HG02973 (cell line): ENCODE results near the gene SCD5.

Experiments
- ATAC-seq: cut with Tn5 transposase; IDR thresholded peaks from one replicate; pipeline ENCODE4 v1.9.1; 2021; ENCODE audit warnings: moderate library complexity; ENCODE audit not compliant: unreplicated experiment

Gene SCD5

DNA sequence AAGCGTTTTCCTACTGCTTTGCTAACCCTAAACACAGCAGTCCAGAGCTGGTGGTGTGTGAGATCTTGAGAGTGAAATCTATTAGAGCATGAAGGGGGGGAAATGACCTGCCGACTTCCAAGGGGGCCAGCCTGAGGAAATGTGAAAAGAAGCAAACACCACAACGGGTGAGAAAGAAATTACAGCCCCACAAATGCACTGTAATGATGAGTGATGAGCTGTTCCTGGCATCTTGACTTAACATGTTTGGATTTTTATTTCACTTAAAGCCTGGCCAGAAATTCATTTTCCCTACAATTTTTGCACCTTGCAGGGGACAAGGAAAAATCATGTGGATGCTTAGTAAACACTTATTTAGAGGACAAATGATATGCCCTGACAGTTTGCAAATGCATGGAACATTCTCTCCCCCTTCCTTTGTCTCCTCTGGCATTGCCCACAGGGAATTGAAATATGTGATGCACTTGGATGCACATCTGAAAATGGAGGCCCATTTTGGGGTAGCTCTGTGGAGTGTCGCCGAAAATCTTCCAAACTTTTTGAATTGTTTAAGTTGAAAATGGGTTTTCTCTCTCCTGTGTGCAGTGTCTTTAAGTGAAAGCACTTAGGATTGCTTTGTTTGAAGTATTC, 152.5 kb downstream of the SCD5 start:
- ATAC-seq = no peak

DNA sequence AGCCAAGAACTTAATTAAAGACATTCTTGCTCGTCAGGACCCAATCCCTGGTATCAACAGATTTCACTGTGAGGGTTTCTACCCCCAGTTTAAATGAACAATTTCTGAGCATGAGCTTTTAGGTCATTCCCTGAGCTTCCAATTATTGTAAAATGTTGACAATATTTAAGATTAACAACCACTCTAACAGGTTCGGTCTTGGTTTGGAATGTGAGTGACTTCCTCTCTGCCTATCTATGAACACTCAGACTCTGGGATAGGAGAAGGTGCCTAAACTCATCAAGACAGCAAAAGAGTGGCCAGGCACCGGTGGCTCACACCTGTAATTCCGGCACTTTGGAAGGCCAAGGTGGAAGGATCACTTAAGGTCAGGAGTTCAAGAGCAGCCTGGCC, 153.9 kb downstream of the SCD5 start:
- no peak for ATAC-seq

DNA sequence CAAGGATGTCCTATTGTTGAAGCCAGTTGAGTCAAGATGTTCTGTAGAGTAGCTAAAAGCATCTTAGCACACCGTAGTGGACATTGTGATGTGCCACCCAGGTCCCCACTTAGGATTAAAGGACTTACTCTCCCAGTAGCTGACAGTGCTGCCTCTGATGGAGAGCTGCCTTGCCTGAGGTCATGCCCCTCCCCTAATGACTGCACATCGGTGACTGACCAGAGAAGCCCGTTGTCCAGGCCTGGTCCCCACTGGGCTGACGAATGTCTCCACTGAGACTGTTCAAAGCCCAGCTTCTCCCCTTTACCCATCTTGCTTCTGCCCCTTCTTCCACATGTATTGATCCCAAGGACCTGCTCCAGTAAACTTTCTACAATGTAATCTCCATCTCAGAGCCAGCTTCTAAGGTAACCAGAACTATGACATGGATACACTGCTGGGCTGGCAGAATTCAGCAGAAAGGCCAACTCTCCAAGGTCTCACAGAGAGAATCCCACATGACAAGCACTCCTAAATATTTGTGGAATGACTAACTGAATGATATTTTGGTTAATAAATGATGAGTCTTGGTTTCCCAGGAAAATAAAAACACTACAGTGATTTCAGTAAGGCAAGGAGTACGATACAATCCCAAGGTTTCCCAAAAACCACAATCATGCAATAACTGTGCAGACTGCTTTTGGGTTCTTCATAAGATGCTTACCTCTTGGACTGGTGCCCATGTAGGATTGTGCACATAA, 154.4 kb downstream of the SCD5 start:
- ATAC-seq = no peak

DNA sequence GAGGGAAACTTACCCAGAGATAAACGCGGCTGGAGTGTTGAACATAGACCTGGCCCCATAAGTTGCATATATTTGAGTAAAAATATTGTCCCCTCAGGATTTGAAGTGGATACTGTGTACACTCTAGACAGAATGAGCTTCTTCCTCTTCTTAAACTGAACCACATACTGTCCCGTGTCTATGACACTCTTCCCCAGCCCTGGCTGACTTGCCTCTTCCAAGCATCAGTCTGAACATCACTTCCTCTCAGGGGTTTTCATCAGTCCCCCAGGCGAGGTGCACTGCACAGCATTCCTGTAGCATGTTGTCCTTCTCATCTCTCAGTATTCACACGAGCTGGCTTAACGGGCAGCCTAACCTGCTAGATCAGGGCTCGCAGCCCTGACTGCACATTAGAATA, 156.3 kb downstream of the SCD5 start:
- ATAC-seq = no peak

DNA sequence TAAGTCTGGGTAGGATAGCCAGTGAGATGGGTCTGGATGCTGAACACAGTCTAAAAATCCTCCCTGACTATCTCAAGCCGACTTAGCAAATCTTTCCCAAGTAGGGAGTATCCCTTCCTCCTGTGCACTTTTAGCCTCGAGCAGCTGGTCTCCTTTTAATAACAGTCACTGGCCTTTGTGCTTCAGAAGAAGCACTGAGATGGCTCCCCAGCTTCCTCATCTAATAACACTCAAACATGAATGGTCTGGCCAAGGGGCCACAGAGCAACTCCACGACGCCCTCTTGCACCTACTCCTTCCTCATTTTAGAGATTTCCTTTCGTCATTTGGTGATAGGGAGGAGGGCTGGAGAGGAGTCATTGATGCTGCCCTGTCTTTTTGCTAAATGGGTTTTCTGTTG, 158.1 kb downstream of the SCD5 start:
- no peak for ATAC-seq

DNA sequence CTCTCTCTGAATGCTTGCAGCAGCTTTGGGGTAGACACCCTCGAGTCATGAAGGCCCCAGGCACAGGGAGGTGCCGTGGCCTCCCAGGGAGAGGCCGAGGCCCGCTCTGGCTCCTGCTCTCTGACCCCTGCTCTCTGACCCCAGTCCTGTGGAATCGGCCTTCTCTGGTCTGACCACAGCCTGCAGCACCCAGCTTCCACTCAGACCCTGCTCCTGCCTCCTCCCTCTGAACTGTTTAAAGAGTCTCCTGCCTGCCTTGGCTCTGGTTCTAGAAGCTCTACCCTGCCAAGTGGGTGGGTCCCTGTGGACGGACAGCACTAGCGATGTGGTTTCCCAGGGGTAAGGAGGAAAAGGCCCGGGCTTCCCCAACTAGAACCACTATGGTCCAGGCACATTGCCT, 158.6 kb downstream of the SCD5 start:
- no peak for ATAC-seq

DNA sequence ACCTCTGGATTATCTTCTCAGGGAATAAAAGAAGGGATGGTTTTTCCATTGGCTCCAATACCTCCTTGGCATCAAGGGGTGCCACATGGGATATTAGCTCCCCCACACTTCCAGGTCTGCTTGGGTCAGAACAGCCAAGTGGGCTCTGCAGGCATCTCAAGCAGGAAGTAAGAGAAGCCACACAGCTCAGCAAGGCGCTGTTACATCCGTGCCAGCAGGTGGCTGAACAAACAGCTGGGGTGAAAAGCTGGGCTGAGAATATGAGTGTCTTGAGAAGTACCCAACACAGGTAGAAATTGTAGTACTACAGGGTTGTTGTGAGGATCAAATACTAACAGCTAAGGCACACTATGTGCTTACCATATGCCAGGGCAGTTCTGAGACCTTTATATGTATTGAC, 160.1 kb downstream of the SCD5 start:
- ATAC-seq = no peak

DNA sequence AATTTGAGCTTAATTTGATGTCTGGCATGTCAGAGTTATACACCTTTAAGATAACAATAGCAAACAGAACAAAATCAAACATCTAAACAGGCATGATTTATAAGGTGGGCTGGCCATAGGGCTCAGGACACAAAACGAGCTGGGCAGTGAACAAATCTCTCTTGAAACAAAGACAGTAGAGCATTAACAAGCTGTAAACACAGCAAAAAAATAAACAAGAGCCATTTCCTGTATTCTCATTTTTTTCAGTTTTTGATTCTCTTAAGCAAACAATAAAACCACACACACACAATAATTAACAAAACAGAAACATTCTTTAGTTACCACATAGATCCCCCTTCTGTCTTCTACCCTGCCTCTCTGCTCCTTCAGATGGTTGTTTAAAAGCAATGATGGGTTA, 168.5 kb downstream of the SCD5 start:
- ATAC-seq = no peak

DNA sequence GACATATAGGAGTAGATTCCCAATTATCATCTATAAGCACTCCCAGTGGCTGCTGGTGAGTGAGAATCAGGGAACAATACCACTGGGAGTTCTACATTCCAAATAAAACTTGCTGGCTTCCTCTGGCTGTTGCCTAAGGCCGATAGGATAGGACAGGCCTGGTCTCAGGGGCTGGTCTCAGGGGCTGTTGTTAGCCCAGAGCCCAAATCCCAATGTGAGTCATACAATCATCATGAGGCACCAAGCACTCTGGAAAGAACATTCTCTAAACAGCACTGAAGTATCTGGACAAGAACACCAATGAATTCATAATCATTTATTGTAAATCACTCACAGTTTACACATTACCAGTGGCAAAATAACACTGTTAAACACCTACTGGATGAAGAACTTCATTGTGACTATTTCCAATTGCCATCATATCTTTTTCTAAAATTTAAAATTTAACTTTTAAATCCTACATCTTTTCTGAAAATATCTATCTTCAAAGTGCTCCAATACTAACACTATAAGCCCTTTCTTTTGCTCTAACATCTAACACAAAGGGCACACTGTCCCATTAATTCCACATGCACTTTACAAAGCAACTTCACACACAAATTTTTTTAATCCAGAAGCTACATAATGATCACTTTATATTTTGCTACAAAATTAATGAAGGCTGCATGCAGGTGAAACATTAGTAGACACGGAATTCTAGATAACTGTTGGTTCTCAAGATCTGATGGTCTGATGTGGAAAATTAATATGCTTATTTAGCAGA, 169.2 kb downstream of the SCD5 start:
- no peak for ATAC-seq

DNA sequence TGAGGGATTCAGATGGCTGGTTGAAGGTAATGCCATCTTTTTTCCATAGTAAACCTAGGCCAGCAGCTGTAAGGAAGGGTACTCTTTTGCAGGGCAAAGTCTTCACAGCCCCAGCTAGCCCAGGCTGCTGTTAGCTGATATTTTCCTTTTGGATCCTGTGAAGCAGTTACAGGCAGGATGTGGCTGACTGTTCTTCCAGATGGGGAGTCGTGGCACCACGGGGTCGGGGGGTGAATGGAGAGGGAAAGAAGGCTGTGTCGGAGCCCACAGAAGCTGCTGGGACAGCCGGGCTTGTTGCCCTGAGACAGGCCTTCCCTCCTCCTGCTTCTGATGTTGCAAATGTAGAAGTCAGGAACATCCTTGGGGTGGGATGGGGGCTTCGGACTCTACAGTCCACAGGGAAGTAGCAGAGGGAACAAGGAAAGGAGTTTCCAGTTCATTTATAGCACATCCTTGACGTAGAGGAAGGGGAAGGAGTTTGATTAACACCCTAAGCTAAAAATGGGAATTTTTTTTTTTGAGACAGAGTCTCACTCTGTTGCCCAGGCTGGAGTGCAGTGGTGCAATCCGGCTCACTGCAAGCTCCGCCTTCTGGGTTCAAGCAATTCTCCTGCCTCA, 172.2 kb downstream of the SCD5 start:
- no peak for ATAC-seq

DNA sequence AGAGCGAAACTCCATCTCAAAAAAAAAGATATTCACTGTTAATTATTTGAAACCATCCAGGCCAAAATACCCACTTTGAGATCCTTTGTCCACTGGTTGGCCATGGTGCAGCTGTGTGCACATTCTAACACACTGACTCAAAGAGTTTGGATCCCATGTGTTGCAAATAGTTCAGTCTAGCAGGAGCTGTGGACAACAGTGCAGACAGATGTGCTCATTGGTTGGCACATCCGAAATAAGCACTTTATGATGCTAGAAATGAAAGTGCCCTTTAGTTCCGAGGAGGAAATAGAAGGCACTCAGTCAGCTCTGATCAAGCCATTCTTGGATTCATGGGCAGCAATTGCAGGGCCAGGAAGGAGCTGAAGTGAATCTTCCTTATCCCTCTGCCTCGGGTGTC, 173.8 kb downstream of the SCD5 start:
- ATAC-seq = no peak

DNA sequence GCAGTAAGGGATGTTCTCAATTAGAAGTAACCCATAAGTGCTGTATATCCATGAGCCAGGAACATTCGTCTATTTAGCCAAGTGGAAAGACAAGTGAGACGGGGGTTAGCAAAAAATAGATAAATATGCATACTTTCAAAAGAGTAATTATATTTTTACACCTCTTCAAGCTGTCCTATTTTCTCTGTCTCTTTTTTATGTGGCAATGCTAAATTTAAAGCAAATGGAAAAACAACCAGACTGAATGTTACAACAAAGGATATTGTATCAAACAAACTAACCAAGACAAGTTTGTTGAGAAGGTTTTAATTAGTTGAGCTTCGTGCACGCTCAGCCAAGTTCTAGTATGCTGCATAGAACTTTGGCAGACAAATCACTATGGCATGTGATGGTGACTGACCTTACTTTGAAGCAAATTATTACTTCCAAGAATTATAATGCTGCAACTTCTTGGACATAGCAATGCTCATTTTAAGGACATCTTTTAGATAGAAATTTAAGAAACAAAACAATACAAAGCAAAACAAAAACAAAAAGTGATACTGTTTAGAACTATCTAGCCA, 175.4 kb downstream of the SCD5 start:
- no peak for ATAC-seq

DNA sequence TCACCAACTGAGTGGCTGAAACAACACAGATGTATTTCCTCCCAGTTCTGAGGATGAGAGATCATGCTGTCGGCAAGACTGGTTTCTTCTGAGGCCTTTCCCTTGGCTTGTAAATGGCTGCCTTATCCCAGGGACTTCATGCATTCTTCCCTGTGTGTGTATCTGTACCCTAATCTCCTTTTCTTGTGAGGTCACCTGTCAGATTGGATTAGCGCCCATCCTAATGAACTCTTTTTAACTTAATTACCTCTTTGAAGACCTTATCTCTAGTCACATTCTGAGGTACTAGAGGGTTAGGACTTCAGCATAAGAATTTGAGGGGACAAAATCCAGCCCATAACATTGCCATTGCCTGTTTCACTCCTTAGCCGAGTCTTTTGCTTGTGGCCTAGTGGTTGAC, 177.3 kb downstream of the SCD5 start:
- ATAC-seq = no peak

DNA sequence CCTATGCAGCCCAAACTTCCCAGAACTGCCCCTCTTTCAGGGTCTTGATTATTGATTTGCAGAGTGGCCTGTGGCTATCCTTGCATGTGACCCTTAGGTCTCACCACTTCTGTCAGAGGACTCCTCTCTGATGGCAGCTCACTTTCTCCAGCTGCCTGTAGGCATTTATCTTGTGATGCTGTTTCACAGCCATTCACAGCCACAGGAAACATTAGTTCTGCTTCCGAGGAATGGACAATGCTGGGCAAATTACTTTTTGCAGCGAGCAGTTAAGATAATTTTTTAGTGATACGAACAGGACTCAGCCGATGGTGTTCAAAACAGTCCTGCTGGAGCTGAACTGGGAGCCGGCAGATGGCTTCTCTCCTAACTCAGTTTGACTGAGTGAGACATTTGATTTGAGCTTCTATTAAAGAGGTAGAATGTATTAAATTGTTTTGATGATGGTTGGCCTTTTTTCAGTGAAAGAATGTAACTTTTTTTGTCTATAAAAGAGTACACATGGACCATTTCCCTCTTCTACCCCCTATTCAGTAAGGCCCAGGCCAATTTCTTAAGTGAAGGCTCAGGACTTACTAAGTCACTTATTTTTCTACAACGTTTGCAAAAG, 178.4 kb downstream of the SCD5 start:
- no peak for ATAC-seq

DNA sequence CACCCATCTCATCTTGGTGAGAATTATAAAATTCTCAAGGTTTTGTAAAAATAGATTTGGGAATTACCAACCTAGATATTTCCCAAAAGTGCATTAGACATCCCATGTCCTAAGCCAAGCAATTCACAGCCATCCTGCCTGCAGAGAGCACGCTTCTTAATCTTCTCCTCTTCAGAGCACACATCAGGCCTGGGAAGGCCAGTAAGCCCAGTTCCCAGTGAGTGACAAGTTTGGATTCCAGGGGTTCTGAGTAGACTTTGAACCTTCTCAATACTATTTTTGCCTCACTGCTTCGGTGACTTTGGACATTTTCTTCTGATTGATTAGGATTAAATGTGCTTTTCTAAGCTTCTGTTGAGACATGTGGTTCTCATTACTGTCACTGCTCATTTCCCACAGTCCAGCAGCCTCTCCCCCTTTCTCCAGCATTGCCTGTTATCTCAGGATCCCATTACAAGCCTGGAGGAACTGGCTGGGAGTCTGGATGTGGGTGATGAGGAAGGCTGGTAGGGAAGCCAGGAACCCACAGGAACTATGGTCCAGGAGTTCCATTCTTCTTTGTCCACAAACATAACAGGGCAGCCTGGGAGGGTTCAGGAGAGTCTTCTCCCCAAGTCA, 180.4 kb downstream of the SCD5 start:
- no peak for ATAC-seq

DNA sequence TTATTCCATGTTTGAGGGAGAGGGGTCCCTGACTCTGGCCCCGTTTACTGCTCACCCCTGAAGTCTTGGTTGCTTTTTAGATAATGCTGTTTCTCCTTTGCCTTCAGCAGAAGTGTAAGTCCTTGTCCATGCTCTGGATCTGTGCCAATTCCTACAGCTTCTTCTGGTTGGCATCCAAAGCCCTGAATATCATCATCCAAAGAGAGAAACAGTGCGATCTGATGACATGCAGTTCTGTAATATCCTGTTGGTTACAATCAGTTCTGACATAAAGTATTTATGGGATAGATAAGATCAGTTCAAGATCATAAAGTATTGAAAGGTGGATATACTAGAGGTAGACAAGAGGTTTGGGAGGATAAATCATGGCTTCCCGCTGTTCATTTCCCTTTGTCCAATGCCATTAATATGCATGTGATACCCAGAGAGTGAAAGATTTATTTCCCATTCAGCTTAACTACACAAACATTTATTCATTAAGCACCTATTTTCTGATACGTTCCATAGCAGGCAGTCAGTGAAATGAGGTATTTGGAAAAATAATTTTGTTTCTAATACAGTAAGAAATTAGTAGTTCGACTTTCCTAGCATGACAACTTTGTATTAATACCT, 183.7 kb downstream of the SCD5 start:
- no peak for ATAC-seq

DNA sequence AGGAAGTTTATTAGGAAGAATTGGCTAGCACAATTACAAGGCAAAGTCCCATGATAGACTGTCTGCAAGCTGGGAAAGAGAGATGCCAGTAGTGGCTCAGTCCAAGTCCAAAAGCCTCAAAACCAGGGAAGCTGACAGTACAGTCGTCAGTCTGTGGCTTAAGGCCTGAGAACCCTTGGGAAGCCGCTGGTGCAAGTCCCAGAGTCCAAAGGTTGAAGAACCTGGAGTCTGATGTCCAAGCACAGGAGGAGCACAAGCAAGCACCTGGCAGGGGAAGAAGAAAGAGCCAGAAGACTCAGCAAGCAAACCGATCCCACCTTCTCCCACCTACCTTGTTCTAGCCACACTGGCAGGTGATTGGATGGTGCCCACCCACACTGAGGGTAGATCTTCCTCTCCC, 185.5 kb downstream of the SCD5 start:
- no peak for ATAC-seq

DNA sequence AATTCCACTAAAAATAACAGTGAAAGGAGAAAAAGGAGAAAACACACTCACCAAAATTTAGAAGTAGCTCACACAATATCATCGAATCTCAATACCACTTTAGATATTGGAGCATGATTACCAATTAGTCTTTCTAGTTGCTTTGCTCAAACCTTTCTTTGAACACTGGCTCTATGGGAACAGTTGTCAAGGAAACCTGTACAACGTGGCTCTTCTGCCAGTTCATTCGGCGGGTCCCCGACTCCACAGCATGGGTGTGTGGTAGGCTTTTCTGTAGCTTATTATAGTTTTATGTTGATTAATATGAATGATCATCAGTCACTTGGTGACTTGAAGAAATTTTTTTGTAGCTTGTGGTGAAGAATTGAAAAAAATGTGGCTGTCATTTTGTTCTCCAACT, 186.6 kb downstream of the SCD5 start:
- ATAC-seq = no peak

DNA sequence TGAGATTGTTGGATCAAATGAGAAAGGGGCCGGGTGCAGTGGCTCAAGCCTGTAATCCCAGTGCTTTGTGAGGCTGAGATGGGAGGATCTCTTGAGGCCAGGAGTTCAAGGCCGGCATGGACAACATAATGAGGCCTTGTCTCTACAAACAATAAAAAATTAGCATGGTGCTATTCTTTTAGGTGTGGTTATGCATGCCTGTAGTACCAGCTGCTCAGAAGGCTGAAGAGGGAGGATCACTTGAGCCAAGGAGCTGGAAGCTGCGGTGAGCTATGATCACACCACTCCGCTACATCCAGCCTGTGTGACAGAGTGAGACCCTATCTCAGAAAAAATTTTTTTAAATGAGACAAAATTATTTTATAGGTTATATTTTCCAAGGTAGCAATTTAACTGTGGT, 187.1 kb downstream of the SCD5 start:
- no peak for ATAC-seq

DNA sequence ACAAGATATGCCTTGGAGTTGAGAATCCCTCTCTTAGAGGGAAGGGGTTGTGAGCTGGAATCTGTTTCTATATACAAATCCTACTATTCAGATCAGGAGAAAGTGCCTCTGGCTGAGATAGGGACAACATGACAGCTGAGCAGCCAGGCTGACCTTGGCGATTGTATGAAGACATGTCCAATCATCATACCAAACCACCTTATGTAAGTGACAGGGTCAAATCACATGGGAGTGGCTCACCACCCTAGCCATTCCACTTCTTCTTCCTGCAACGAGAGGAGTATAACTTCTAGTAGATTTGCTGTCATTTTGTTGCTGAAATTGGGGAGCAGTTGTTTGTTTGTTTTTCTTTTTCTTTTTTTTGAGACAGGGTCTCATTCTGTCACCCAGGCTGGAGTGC, 188.6 kb downstream of the SCD5 start:
- ATAC-seq = no peak
